Gastroesophageal sphincter (tissue), 3 donors: Measurements from ENCODE around the gene TMEM151A.

Experiments
- CTCF ChIP-seq, 4 experiments: fragments of 200-600 bp in 2 of 4; fragments of 450-650 bp in 2 of 4; sonication (generic) in 1 of 4; IDR thresholded peaks; one replicate each; pipeline ENCODE4 v1.5.1; 2017 to 2019; ENCODE audit warnings: antibody characterized with exemption in 4 of 4, mild to moderate bottlenecking in 2 of 4, moderate library complexity in 2 of 4
- EP300 ChIP-seq: sonication (generic); formaldehyde crosslinking; IDR thresholded peaks from one replicate; pipeline ENCODE4 v1.6.1; 2017; ENCODE audit warnings: antibody characterized with exemption, mild to moderate bottlenecking
- POLR2A ChIP-seq, 2 donors: fragments of 450-650 bp; IDR thresholded peaks; one replicate each; pipeline ENCODE4 v1.6.1; 2017; ENCODE audit warnings: antibody characterized with exemption in 2 of 2, mild to moderate bottlenecking in 2 of 2, moderate library complexity in 1 of 2

- TF ChIP-seq CTCF (IDR thresholded peaks at IDR 0.05) (no peak), POLR2A (IDR thresholded peaks at IDR 0.05) (no peak), EP300 (no peak)
Measured at GRCh38 chr11:66247801-66248200, 43.9 kb upstream of the TMEM151A start.
